ENCODE data around the gene HK2. TPM values are rescaled to one million over a fixed set of nuclear protein-coding genes. Genes with fewer than 3 reads are reported as not detected.

Gene HK2
- total RNA-seq, 1 donor from 2014 or later: 46.7 TPM

DNA sequence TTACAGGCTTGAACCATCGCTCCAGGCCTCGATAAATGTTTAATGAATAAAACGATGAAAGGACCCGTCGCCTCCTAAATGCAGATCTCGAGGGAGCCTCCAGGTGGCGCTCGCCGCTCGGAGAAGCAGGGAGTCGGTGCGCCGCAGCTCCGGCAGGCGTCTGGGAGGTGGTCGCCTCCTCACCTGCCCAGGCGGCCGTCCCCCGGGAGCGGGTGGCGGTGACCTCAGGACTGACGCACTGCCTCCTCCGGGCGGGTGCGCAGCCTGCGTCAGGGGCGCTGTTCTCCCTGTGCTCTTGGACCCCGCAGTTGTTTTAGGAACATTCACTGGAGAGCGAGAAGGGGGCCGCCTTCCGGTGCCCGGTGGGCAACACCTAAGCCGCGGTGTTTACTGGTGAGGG is 85.9 kb downstream of the HK2 start:
- Mint-ChIP-seq H3K27ac (ENCODE audit: unreplicated experiment) (no peak overlapping the region), H3K4me1 (ENCODE audit: low read depth, unreplicated experiment) (peaks cover 20% of the 10 kb centered on the region), H3K27me3 (ENCODE audit: low read depth, unreplicated experiment) (peaks cover 8% of the 10 kb centered on the region), H3K9me3 (ENCODE audit: unreplicated experiment) (peaks cover 7% of the 10 kb centered on the region), H3K36me3 (ENCODE audit: low read depth, unreplicated experiment) (peaks cover 3% of the 10 kb centered on the region), H3K4me3 (ENCODE audit: unreplicated experiment) (peak overlapping the region; percentile 46)
- Histone ChIP-seq H3K27ac (ENCODE audit: low read depth, low read length) (no peak overlapping the region), H3K4me2 (ENCODE audit: low read length) (peak overlapping the region; percentile 84), H3K36me3 (ENCODE audit: insufficient read depth, low read length) (no peaks in the 10 kb centered on the region), H3K9me3 (ENCODE audit: insufficient read depth, low read depth, low read length) (no peaks in the 10 kb centered on the region), H3K4me3 (ENCODE audit: insufficient read depth, low read depth, low read length) (peak overlapping the region; percentile 48), H3K79me2 (ENCODE audit: insufficient read depth, low read length) (no peaks in the 10 kb centered on the region), H3K9ac (ENCODE audit: low read length) (no peak overlapping the region), H2AFZ (ENCODE audit: low read depth, low read length) (peak overlapping the region; percentile 65), H4K20me1 (ENCODE audit: insufficient read depth, low read length) (no peaks in the 10 kb centered on the region), H3K27me3 (ENCODE audit: insufficient read depth, low read length) (no peaks in the 10 kb centered on the region), H3K4me1 (ENCODE audit: insufficient read depth, low read length) (peaks cover 6% of the 10 kb centered on the region)
- TF ChIP-seq EZH2 (IDR thresholded peaks at IDR 0.05; ENCODE audit: insufficient read depth, low read length): no peak
- TF ChIP-seq, protein P1, sequence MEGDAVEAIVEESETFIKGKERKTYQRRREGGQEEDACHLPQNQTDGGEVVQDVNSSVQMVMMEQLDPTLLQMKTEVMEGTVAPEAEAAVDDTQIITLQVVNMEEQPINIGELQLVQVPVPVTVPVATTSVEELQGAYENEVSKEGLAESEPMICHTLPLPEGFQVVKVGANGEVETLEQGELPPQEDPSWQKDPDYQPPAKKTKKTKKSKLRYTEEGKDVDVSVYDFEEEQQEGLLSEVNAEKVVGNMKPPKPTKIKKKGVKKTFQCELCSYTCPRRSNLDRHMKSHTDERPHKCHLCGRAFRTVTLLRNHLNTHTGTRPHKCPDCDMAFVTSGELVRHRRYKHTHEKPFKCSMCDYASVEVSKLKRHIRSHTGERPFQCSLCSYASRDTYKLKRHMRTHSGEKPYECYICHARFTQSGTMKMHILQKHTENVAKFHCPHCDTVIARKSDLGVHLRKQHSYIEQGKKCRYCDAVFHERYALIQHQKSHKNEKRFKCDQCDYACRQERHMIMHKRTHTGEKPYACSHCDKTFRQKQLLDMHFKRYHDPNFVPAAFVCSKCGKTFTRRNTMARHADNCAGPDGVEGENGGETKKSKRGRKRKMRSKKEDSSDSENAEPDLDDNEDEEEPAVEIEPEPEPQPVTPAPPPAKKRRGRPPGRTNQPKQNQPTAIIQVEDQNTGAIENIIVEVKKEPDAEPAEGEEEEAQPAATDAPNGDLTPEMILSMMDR (IDR thresholded peaks at IDR 0.05; ENCODE audit: insufficient read depth, low read depth, low read length): peak; percentile 44
- FAIRE-seq: no peak
- DNase-seq (ENCODE audit: low read depth): no peak

DNA sequence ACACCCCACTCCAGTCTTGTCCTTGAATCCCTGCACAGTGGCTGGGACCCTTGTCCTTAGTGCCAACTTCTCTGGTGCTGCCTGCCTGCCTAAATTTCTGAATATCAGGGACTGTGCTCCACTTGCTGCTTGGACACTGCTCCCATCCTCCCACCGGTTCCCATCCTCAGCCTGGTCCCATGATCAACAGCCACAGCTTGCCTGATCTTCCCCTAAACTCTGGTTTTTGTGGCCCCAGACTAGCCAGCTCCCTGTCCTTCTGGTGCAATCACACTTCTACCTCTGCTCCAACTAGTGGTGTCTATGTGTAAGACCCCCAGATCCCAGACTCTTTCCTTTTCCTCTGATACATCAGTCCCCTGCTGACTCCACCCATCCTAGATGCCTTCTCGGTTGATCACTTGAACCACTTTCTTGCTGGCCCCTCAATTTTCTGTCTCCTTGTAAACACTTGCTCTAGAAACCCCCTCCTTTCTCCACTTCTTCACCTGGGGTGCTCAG is 87.4 kb downstream of the HK2 start:
- Mint-ChIP-seq H3K4me1 (ENCODE audit: low read depth, unreplicated experiment) (peaks cover 10% of the 10 kb centered on the region), H3K27me3 (ENCODE audit: low read depth, unreplicated experiment) (peaks cover 8% of the 10 kb centered on the region), H3K4me3 (ENCODE audit: unreplicated experiment) (no peak overlapping the region), H3K36me3 (ENCODE audit: low read depth, unreplicated experiment) (peaks cover 3% of the 10 kb centered on the region), H3K9me3 (ENCODE audit: unreplicated experiment) (peaks cover 4% of the 10 kb centered on the region), H3K27ac (ENCODE audit: unreplicated experiment) (peak overlapping the region; percentile 35)
- H3K9ac ChIP-seq (ENCODE audit: low read length): no peak overlapping the region
- H3K27ac ChIP-seq (ENCODE audit: low read depth, low read length): no peak overlapping the region
- no peak overlapping the region for H2AFZ ChIP-seq (ENCODE audit: low read depth, low read length)
- no peak overlapping the region for H3K4me2 ChIP-seq (ENCODE audit: low read length)
- no peak overlapping the region for H3K4me3 ChIP-seq (ENCODE audit: insufficient read depth, low read depth, low read length)
- DNase-seq (ENCODE audit: low read depth) (no peak), FAIRE-seq (no peak)
- no peak for TF ChIP-seq EZH2 (IDR thresholded peaks at IDR 0.05; ENCODE audit: insufficient read depth, low read length)
- TF ChIP-seq, protein P1 (IDR thresholded peaks at IDR 0.05; ENCODE audit: insufficient read depth, low read depth, low read length): no peak
- no peaks in the 10 kb centered on the region for H3K79me2 ChIP-seq (ENCODE audit: insufficient read depth, low read length)
- no peaks in the 10 kb centered on the region for H3K9me3 ChIP-seq (ENCODE audit: insufficient read depth, low read depth, low read length)
- H3K27me3 ChIP-seq (ENCODE audit: insufficient read depth, low read length): no peaks in the 10 kb centered on the region
- no peaks in the 10 kb centered on the region for H3K36me3 ChIP-seq (ENCODE audit: insufficient read depth, low read length)
- H4K20me1 ChIP-seq (ENCODE audit: insufficient read depth, low read length): no peaks in the 10 kb centered on the region
- H3K4me1 ChIP-seq (ENCODE audit: insufficient read depth, low read length): peaks cover 6% of the 10 kb centered on the region

DNA sequence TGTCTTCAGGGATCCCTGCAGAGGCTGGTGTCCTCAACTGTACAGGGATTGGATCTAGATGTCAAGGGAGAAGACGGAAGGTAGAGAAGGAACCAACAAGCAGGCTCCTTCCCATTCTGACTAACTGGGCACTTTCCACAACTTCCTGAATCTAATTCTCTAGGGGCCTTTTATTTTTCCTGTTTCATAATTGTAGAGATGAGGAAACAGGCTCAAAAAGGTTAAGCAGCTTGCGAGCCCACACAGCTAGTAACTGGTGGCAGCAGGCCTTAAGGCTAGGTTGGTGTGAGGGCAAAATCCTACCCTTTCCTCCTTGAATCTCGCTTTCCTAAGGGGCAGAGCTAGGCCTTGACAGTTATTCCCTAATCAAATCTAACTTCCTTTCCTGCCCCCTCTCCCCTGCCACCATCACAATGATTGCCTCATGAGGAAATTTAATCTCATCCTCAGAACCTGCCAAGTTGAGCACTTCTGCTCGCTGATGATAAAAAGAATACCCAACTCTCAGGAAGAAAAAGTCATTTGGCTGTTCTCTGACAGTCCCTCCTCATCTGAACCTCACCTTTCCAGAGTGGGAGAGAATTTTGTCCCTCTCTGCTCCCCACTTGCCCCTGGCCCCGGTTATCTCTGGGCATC is 88.8 kb downstream of the HK2 start:
- Histone ChIP-seq H2AFZ (ENCODE audit: low read depth, low read length) (no peak overlapping the region), H4K20me1 (ENCODE audit: insufficient read depth, low read length) (no peaks in the 10 kb centered on the region), H3K36me3 (ENCODE audit: insufficient read depth, low read length) (no peaks in the 10 kb centered on the region), H3K4me1 (ENCODE audit: insufficient read depth, low read length) (peaks cover 2% of the 10 kb centered on the region), H3K27me3 (ENCODE audit: insufficient read depth, low read length) (no peaks in the 10 kb centered on the region), H3K9me3 (ENCODE audit: insufficient read depth, low read depth, low read length) (no peaks in the 10 kb centered on the region), H3K4me2 (ENCODE audit: low read length) (no peak overlapping the region), H3K4me3 (ENCODE audit: insufficient read depth, low read depth, low read length) (no peak overlapping the region), H3K9ac (ENCODE audit: low read length) (no peak overlapping the region), H3K79me2 (ENCODE audit: insufficient read depth, low read length) (no peaks in the 10 kb centered on the region), H3K27ac (ENCODE audit: low read depth, low read length) (no peak overlapping the region)
- Mint-ChIP-seq H3K27ac (ENCODE audit: unreplicated experiment) (no peak overlapping the region), H3K27me3 (ENCODE audit: low read depth, unreplicated experiment) (peaks cover 8% of the 10 kb centered on the region), H3K4me1 (ENCODE audit: low read depth, unreplicated experiment) (peaks cover 3% of the 10 kb centered on the region), H3K9me3 (ENCODE audit: unreplicated experiment) (peaks cover 4% of the 10 kb centered on the region), H3K4me3 (ENCODE audit: unreplicated experiment) (no peak overlapping the region), H3K36me3 (ENCODE audit: low read depth, unreplicated experiment) (peaks cover 3% of the 10 kb centered on the region)
- no peak for TF ChIP-seq EZH2 (IDR thresholded peaks at IDR 0.05; ENCODE audit: insufficient read depth, low read length)
- TF ChIP-seq, protein P1 (IDR thresholded peaks at IDR 0.05; ENCODE audit: insufficient read depth, low read depth, low read length): no peak
- DNase-seq (ENCODE audit: low read depth): no peak
- FAIRE-seq: no peak
